Stimulated activated CD8-positive, alpha-beta memory T cell treated with anti-CD3 and anti-CD28 coated beads, Interleukin-15, amount 100 ng/mL, for 4 hours (primary cell): ENCODE results near the gene SLC35F1.
"Not testable (repeated sequence)": the region's sequence is repeated elsewhere in the genome, so short reads cannot be mapped to it uniquely, and the experiment has no call there.

Experiments used
- DNase-seq, 2 donors: peaks; one replicate each; pipeline ENCODE4 v3.0.0-alpha.2; 2020; ENCODE audit warnings: low read depth in 2 of 2

The SLC35F1 gene

DNA sequence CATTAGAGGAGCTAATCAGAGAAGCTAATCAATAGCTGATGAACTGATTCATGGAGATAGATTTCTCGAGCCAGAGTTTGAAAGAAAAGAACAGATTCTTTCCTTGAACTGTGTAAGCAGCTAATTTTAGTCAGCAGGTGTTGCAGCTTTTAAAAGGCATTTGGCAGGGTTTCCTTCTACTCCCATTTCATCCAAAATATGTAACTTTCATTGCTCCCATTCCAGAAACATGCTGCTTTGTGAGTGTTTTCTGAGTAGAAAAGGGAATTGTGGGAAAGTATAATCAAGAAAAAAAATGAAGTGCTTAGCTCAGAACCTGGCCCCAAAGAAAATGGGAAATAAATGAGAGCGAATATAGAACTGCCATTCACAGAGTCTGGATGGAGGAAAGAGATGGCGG is 20.8 kb downstream of the SLC35F1 start:
- no peak for DNase-seq

DNA sequence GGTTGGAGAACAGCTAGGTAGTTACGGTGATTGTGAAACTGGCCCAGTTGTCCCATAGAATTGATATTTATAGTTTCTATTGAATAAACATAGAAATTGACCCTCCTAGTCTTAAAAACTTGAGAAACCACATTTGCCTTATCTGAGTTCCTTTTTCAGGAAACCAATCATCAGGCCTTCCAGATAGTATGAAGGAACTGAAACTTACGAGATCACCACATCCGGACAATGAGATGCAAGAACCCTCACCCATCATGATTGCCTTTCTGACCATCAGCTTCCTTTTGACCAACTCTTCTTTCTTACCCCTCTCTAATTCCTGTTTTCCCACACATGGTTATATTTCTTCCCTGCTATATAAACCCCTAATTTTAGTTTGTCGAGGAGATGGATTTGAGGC is 21.8 kb downstream of the SLC35F1 start:
- DNase-seq, result no peak

- no peak for DNase-seq
These were observed 22.4 kb downstream of the SLC35F1 start for GRCh38 chr6:117929501-117929900.

DNA sequence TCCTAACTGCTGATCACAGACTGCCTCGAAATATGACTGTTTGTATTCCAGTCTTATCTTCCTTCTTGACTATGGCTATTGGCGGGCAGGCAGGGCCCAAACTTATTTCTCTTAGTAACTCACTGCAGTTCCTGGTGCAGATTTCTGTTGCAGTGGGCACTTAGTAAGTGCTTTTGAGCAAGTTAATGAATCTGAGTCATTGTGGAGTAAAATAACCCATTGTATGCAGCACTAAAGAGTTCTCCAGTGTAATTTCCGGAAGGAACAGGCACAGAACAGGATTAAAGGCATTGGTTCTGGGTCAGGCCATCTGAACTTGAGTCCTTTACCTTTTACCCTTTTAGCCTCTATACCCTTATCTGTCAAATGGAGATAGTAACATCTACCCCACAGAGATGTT is 23.6 kb downstream of the SLC35F1 start:
- DNase-seq, result no peak

- no peak for DNase-seq
These were observed 24.9 kb downstream of the SLC35F1 start for GRCh38 chr6:117932001-117932400.

DNA sequence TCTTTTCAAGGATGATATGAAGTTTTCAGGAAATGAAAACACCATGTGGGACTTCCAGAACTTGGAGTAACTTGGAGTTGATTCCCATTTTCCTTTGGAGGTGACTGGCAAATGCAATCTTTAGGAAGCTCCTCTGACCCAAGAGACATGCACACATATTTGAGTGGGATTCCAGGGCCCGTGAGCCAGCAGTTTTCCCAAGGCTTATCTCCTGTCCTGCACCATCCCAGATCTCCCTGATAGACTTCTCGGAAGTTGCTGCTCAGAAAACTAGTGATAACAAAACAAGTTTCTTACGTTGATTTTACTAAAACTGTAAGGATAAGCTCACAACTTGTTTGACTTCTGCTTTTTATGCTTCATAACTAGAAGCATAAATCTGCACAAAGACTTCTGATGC is 25.6 kb downstream of the SLC35F1 start:
- DNase-seq, result no peak

DNA sequence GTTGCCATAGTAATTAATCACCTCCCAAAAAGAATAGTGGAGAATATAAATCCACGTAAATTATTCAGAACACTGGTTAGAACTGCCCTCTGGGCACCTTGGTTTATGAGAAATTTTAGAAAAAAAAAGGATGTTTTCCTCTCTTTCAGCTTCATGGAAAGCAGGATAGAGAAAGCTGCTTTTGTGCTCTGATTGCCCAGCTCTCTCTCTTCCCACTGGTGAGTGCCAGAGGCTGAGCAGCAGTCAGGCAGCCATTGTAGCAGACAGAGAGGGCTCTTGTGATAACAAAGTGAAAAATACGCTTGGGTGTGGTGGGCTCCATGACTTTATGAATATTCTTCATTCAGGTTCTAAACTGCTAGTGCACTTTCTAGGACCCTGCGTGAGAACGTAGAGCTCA is 26.4 kb downstream of the SLC35F1 start:
- no peak for DNase-seq

DNA sequence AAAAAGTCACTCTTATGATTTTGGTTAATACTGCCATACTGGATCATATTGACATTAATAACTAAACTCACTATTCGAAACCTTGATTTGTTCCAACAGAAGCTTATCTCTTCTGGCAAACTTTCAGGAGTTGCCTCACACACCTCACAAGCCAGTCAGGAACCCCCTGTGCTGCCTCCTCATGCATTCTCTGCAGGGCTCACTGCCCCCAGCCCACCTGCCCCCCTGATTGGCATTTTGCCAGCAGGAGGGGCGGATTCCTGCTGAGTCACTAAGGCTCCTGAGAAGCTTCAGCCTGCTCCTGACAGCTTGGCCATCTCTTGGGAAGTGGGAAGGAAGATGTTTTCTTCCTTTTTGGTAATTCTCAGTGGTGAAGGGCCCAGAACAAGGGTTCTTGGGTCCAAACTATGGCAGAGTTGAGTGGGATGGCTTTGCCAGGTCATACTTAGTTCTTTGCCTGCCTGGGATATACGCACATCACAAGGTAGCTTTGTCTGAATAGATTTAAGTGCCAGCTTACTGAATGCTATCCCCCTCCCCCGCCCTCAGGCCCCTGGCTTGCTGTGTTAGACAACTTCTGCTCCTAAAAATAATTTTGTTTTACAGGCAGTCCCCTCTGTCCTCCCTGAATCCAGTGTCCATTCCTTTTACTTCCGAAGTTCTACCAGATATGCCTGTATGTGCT is 31.4 kb downstream of the SLC35F1 start:
- DNase-seq, result no peak

GRCh38 chr6:117947234-117947633 is 40.2 kb downstream of the SLC35F1 start:
- no peak for DNase-seq

DNA sequence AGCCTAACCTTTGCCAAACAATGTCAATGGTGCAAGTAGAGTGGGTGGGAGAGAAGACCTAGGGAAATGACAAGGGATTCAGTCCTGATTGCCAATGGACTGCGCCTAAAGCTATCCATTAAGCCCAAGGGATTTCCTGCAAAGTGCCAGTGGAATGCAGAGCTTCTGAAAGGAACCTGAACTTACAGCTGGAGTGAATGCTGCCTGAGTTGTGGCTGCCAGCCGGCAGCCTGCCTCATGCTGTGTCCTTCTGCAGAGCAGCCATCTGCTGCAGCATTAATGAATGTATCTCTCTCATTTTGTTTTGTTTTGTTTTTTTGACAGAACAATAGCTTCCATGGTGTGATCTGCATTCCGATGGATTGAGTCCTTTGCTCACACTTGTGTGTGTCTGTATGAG is 44.7 kb downstream of the SLC35F1 start:
- DNase-seq, result no peak

GRCh38 chr6:117955684-117956256 is 48.7 kb downstream of the SLC35F1 start:
- no peak for DNase-seq

DNA sequence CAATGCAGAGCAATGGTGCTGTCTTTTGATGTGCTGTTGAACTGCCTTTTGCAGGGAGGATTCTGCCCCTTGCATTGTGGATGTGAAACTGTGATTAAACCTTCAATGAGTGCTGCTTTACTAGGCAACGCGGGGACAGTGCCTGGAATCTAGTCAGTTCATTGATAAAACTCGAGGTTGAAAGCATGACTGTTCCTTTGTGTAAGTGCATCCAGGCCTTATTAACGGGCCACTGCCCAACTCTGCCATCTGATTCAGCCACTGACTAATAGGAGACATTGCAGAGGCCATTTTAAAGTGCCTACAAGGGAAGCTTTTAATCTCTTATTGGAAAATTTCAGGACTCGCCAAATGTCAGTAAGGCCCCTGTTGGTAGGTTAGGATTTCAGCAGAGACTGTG is 49.3 kb downstream of the SLC35F1 start:
- DNase-seq, result no peak

DNA sequence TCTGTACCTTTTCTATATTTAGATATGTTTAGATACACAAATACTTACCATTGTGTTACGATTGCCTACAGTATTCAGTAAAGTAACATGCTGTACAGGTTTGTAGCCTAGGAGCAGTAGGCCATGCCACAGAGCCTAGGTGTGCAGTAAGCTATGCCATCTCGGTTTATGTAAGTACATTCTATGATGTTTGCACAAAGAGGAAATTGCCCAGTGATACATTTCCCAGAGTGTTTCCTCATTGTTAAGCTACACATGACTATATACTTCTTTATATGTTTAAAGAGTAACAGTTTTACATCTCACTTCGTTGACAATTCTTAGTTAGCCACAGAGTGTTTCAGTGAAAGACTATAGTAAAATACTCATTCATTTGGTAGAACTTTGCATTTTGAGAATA is 51.5 kb downstream of the SLC35F1 start:
- no peak for DNase-seq

GRCh38 chr6:117960877-117961276 is 53.8 kb downstream of the SLC35F1 start:
- no peak for DNase-seq

- DNase-seq, result no peak
These were observed 54.2 kb downstream of the SLC35F1 start for GRCh38 chr6:117961301-117961700.

DNA sequence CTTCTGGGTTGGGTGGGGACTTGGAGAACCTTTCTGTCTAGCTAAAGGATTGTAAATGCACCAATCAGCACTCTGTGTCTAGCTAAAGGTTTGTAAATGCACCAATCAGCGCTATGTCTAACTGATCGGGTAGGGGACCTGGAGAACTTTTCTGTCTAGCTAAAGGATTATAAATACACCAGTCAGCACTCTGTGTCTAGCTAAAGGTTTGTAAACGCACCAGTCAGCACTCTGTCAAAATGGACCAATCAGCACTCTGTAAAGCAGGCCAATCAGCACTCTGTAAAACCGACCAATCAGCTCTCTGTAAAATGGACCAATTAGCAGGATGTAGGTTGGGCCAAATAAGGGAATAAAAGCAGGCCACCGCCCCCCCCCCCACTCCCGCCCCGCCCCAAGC is 58.7 kb downstream of the SLC35F1 start:
- DNase-seq, result not testable (repeated sequence)

GRCh38 chr6:117971637-117972036 is 64.6 kb downstream of the SLC35F1 start:
- DNase-seq, result no peak

DNA sequence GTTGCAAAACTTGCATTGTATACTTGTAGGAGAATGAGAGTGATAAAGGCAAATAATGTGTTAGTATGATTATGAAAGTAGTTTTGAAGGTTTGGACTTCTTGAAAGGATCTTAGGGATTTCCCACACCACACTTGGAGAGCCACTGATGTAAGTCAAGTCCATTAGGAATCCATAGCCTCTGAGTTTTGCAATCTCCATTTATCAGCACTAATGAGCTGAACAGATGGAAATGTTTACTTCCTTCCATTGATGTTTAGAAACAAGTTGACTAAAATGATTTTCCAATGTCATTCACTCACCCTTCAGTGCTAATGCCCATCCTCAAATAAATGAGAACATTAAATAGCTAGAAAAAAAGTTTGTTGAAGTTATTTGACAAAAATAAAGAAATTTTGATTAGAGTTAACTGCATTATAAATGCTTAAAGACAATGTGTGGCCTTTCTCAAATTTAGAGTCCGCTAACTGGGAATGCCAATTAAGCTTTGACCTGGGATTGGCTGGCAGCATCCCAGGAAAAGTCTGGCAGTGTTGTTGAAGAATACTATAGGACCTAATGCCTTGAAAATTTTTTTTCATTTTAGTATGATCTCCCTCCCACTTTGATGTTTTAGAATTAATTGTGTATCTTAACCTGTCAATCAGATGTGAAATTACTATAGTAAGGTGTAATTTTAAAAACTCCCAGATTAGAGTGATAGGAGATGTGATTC is 68.0 kb downstream of the SLC35F1 start:
- no peak for DNase-seq

DNA sequence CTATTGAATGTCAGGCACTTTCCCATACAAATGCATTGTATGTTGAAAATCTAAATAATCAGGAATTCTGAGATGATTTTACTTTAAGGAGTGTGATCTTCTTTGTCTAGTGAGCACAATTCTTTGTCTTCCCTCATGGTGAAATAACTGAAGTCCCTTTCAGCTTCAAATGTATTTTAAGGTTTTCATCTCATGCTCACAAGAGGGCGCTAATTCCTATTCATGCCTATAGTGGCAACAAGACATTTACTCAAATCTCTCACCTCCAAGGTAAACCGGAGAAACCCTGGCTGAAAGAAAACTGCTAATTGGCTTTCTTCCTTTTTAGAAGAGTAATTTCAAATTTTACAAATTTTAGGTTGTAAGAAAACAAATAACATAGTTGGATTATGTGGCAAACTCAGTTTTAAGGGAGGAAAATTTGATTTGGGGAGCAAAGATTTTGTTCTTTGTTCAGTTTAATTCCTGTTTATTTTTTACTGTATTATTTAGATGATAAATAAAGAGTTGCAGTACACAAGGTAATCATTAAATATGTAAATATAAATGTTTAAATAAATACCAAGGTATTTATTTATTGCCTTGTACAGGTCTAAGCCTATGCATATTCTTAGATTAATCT is 69.1 kb downstream of the SLC35F1 start:
- DNase-seq, result no peak

DNA sequence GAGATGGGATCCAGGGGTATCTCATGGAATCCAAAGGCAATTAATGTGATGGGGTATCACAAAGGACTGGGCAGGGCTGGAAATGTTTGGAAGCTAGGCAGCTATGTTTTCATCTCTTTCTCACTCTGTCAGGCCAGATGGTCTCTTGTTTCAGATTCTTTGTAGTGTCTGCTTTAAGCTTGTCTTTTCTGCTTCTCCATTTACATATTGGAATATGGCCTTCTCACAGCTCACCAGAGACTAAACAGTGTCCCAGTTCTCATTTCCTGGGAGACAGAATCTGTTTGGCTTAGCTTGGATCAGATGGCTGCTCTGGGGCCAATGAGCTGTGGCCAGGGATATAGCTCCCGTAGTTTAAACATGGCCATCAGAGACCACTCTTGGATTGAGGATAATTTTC is 78.9 kb downstream of the SLC35F1 start:
- no peak for DNase-seq

GRCh38 chr6:117986396-117986795 is 79.3 kb downstream of the SLC35F1 start:
- DNase-seq, result no peak

DNA sequence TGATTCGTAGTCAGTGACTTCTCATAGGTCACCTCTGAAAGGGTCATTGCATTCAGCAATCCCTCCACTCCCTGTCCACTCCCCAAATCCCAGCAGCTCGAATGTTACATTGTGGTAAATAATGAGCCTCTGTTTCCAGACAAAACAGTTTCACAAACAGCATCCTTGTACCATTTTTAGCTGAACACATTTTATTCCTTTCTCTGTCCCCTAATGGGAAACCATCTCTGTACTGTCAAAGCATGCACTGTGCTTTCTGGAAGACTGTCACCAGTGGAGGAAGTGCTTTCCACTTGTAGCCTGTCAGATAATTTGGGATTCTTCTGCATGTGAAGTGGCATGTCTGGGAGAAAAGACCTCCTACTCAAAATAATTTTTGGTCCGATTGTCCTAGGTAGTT is 82.0 kb downstream of the SLC35F1 start:
- no peak for DNase-seq

DNA sequence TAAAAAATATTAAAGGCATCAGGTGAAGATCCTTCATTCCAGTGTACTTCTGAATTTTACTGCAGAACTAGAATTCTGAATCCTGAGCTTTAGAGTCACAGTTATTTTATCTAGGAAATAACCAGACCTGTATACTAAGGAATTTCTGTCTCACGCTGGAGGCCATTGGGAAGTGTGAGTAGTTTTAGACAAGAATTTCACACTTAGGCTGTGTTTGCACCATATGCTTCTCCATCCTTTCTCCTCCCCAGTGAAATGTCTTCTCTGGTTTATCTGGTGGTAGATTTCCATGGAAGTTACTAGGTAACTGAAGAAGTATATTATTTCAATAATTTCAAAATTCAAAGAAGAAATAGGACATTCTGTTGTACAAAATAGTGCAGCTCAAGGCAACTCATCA is 83.1 kb downstream of the SLC35F1 start:
- no peak for DNase-seq
